ENCODE results near the gene EID2B.

EID2B gene

GRCh38 chr19:39508629-39509028, 24.0 kb downstream of the EID2B start:
- H3K36me3 ChIP-seq (ENCODE audit: control insufficient read depth in 2 of 2, insufficient read depth in 1 of 2, low read length in 2 of 2), result peaks cover 0 to 9% of the 10 kb centered on the region in 2 experiments; a peak in 1 of 3 replicates
- CTCF ChIA-PET, result interaction anchor here (0.7 to 3.1 kb wide), 5 partner anchors 8 to 200 kb away, joined by 3 to 25 read pairs (median 4); partner anchors contain the start of genes DLL3 and EID2B
- TF ChIP-seq ZNF121 (tag by site-specific recombination; IDR thresholded peaks at IDR 0.05) (peak; percentile 100), ZFHX2 (tag by site-specific recombination; conservative IDR thresholded peaks at IDR 0.05) (no peak)
- H3K27ac ChIP-seq (ENCODE audit: extremely low read depth, low read depth, low read length), result no peak overlapping the region
- peaks cover 10% of the 10 kb centered on the region for H3K4me1 ChIP-seq (ENCODE audit: control insufficient read depth, insufficient read depth, low read length)
- POLR2A ChIA-PET, result interaction anchor here (1.0 to 2.3 kb wide), 2 partner anchors 10 to 11 kb away, joined by 5 to 7 read pairs; partner anchors contain the start of gene DLL3
- H3K4me3 ChIP-seq (ENCODE audit: low read depth, low read length), result no peak overlapping the region
- peaks cover 6% of the 10 kb centered on the region for H3K9me3 ChIP-seq (ENCODE audit: control insufficient read depth, insufficient read depth, low read depth, low read length)

- Histone ChIP-seq H3K9me3 (ENCODE audit: control insufficient read depth, insufficient read depth, low read depth, low read length) (peaks cover 6% of the 10 kb centered on the region), H3K36me3 (ENCODE audit: control insufficient read depth in 2 of 2, insufficient read depth in 1 of 2, low read length in 2 of 2) (peaks cover 0 to 9% of the 10 kb centered on the region in 2 experiments; a peak in 1 of 3 replicates), H3K27ac (ENCODE audit: extremely low read depth, low read depth, low read length) (peak overlapping the region; percentile 58; the same call in 1 of the 2 replicates), H3K4me1 (ENCODE audit: control insufficient read depth, insufficient read depth, low read length) (peaks cover 10% of the 10 kb centered on the region), H3K4me3 (ENCODE audit: low read depth, low read length) (peak overlapping the region; percentile 45)
- POLR2A ChIA-PET, result interaction anchor here (0.6 to 2.4 kb wide), 6 partner anchors 10 to 72 kb away, joined by 3 to 7 read pairs (median 3); partner anchors contain the start of genes DLL3, RPS16, SUPT5H and TIMM50
- CTCF ChIA-PET, result interaction anchor here (0.5 to 3.1 kb wide), 6 partner anchors 10 to 40 kb away, joined by 3 to 25 read pairs (median 7); partner anchors contain the start of genes DLL3 and EID2B
- TF ChIP-seq GLI2 (tag by site-specific recombination; IDR thresholded peaks at IDR 0.05; ENCODE audit: borderline replicate concordance, low read depth) (no peak), ZFP37 (tag by site-specific recombination; IDR thresholded peaks at IDR 0.05) (no peak), ZNF48 (tag by site-specific recombination; IDR thresholded peaks at IDR 0.05) (no peak), ZNF596 (tag by site-specific recombination; IDR thresholded peaks at IDR 0.05) (no peak), ZNF843 (tag by site-specific recombination; IDR thresholded peaks at IDR 0.05) (no peak), ZNF174 (tag by site-specific recombination; IDR thresholded peaks at IDR 0.05) (no peak), KLF10 (tag by site-specific recombination; IDR thresholded peaks at IDR 0.05) (no peak), ZNF600 (tag by site-specific recombination; IDR thresholded peaks at IDR 0.05) (0 out of 2 replicates have a peak, but pooled peaks have one; percentile 3), ZSCAN23 (tag by site-specific recombination; IDR thresholded peaks at IDR 0.05) (no peak), ZNF585B (tag by site-specific recombination; IDR thresholded peaks at IDR 0.05) (no peak), OSR2 (tag by site-specific recombination; IDR thresholded peaks at IDR 0.05) (no peak), SCRT2 (tag by site-specific recombination; IDR thresholded peaks at IDR 0.05) (no peak), SP2 (tag by site-specific recombination; IDR thresholded peaks at IDR 0.05) (no peak)
- TF ChIP-seq, protein P1, sequence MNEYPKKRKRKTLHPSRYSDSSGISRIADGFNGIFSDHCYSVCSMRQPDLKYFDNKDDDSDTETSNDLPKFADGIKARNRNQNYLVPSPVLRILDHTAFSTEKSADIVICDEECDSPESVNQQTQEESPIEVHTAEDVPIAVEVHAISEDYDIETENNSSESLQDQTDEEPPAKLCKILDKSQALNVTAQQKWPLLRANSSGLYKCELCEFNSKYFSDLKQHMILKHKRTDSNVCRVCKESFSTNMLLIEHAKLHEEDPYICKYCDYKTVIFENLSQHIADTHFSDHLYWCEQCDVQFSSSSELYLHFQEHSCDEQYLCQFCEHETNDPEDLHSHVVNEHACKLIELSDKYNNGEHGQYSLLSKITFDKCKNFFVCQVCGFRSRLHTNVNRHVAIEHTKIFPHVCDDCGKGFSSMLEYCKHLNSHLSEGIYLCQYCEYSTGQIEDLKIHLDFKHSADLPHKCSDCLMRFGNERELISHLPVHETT (tag by site-specific recombination; IDR thresholded peaks at IDR 0.05), result no peak
- TF ChIP-seq, protein P2, sequence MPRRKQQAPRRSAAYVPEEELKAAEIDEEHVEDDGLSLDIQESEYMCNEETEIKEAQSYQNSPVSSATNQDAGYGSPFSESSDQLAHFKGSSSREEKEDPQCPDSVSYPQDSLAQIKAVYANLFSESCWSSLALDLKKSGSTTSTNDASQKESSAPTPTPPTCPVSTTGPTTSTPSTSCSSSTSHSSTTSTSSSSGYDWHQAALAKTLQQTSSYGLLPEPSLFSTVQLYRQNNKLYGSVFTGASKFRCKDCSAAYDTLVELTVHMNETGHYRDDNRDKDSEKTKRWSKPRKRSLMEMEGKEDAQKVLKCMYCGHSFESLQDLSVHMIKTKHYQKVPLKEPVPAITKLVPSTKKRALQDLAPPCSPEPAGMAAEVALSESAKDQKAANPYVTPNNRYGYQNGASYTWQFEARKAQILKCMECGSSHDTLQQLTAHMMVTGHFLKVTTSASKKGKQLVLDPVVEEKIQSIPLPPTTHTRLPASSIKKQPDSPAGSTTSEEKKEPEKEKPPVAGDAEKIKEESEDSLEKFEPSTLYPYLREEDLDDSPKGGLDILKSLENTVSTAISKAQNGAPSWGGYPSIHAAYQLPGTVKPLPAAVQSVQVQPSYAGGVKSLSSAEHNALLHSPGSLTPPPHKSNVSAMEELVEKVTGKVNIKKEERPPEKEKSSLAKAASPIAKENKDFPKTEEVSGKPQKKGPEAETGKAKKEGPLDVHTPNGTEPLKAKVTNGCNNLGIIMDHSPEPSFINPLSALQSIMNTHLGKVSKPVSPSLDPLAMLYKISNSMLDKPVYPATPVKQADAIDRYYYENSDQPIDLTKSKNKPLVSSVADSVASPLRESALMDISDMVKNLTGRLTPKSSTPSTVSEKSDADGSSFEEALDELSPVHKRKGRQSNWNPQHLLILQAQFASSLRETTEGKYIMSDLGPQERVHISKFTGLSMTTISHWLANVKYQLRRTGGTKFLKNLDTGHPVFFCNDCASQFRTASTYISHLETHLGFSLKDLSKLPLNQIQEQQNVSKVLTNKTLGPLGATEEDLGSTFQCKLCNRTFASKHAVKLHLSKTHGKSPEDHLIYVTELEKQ (tag by site-specific recombination; IDR thresholded peaks at IDR 0.05; ENCODE audit: borderline replicate concordance), result no peak
- TF ChIP-seq, protein P3, sequence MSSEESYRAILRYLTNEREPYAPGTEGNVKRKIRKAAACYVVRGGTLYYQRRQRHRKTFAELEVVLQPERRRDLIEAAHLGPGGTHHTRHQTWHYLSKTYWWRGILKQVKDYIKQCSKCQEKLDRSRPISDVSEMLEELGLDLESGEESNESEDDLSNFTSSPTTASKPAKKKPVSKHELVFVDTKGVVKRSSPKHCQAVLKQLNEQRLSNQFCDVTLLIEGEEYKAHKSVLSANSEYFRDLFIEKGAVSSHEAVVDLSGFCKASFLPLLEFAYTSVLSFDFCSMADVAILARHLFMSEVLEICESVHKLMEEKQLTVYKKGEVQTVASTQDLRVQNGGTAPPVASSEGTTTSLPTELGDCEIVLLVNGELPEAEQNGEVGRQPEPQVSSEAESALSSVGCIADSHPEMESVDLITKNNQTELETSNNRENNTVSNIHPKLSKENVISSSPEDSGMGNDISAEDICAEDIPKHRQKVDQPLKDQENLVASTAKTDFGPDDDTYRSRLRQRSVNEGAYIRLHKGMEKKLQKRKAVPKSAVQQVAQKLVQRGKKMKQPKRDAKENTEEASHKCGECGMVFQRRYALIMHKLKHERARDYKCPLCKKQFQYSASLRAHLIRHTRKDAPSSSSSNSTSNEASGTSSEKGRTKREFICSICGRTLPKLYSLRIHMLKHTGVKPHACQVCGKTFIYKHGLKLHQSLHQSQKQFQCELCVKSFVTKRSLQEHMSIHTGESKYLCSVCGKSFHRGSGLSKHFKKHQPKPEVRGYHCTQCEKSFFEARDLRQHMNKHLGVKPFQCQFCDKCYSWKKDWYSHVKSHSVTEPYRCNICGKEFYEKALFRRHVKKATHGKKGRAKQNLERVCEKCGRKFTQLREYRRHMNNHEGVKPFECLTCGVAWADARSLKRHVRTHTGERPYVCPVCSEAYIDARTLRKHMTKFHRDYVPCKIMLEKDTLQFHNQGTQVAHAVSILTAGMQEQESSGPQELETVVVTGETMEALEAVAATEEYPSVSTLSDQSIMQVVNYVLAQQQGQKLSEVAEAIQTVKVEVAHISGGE (tag by site-specific recombination; conservative IDR thresholded peaks at IDR 0.05; ENCODE audit: low read depth), result 0 out of 2 replicates have a peak, but pooled peaks have one; percentile 22
- TF ChIP-seq, protein P4, sequence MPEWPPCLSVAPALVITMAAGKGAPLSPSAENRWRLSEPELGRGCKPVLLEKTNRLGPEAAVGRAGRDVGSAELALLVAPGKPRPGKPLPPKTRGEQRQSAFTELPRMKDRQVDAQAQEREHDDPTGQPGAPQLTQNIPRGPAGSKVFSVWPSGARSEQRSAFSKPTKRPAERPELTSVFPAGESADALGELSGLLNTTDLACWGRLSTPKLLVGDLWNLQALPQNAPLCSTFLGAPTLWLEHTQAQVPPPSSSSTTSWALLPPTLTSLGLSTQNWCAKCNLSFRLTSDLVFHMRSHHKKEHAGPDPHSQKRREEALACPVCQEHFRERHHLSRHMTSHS (tag by site-specific recombination; IDR thresholded peaks at IDR 0.05), result no peak
- TF ChIP-seq, protein P5, sequence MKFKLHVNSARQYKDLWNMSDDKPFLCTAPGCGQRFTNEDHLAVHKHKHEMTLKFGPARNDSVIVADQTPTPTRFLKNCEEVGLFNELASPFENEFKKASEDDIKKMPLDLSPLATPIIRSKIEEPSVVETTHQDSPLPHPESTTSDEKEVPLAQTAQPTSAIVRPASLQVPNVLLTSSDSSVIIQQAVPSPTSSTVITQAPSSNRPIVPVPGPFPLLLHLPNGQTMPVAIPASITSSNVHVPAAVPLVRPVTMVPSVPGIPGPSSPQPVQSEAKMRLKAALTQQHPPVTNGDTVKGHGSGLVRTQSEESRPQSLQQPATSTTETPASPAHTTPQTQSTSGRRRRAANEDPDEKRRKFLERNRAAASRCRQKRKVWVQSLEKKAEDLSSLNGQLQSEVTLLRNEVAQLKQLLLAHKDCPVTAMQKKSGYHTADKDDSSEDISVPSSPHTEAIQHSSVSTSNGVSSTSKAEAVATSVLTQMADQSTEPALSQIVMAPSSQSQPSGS (tag by site-specific recombination; IDR thresholded peaks at IDR 0.05; ENCODE audit: low read depth), result no peak
Measured at GRCh38 chr19:39507715-39508364, 24.8 kb downstream of the EID2B start.
